A673 (cell line): ENCODE results near the gene RER1. TPM values are rescaled to one million over a fixed set of nuclear protein-coding genes. Genes with fewer than 3 reads are reported as not detected.

Experiments used
- BruUV-seq: library from RNA; stranded (reverse); fragments of 400-500 nt; replicated peaks from 2 replicates; lab custom pipeline; 2021; lab: Mats Ljungman, UMichigan
- CTCF ChIA-PET: fragments of 300-600 bp; sonication (Branson Sonifier 250); formaldehyde crosslinking; loops from one replicate; lab custom pipeline; 2022; ENCODE audit warnings: antibody characterized with exemption; lab: Charles Lee
- POLR2A ChIA-PET: fragments of 300-600 bp; sonication (Branson Sonifier 250); formaldehyde crosslinking; loops from one replicate; lab custom pipeline; 2022; ENCODE audit warnings: antibody characterized with exemption; ENCODE audit not compliant: low non-redundant PET; lab: Charles Lee
- DNase-seq: peaks from one replicate; pipeline ENCODE4 v3.0.0-alpha.2; 2015; ENCODE audit warnings: low spot score
- H3K27ac ChIP-seq: fragments of 200-600 bp; sonication (generic); 2 replicates; pipeline ENCODE4 v1.5.1; 2016; ENCODE audit warnings: mixed run types, low read depth, mild to moderate bottlenecking, mixed read lengths, antibody characterized with exemption, low read length; ENCODE audit not compliant: poor library complexity, severe bottlenecking
- H3K27me3 ChIP-seq: fragments of 200-600 bp; sonication (generic); replicated peaks from 2 replicates; pipeline ENCODE4 v1.6.1; 2017; ENCODE audit warnings: mixed run types, low read depth, mild to moderate bottlenecking, mixed read lengths, antibody characterized with exemption, low read length; ENCODE audit not compliant: insufficient read depth, poor library complexity
- H3K36me3 ChIP-seq: fragments of 200-600 bp; sonication (generic); 2 replicates; pipeline ENCODE4 v1.6.1; 2016; ENCODE audit warnings: mixed run types, mild to moderate bottlenecking, mixed read lengths, antibody characterized with exemption, low read length; ENCODE audit not compliant: insufficient read depth, poor library complexity, severe bottlenecking
- H3K4me1 ChIP-seq: fragments of 200-600 bp; sonication (generic); 2 replicates; pipeline ENCODE4 v1.6.1; 2017; ENCODE audit warnings: mixed run types, mild to moderate bottlenecking, mixed read lengths, antibody characterized with exemption, low read length; ENCODE audit not compliant: insufficient read depth, poor library complexity, severe bottlenecking
- H3K4me3 ChIP-seq: fragments of 200-600 bp; sonication (generic); 2 replicates; pipeline ENCODE4 v1.5.1; 2016; ENCODE audit warnings: low read depth, mixed run types, mild to moderate bottlenecking, mixed read lengths, low read length; ENCODE audit not compliant: poor library complexity, severe bottlenecking
- H3K9me3 ChIP-seq: fragments of 200-600 bp; sonication (generic); 2 replicates; pipeline ENCODE4 v1.6.1; 2016; ENCODE audit warnings: mixed run types, low read depth, mild to moderate bottlenecking, mixed read lengths, antibody characterized with exemption, low read length; ENCODE audit not compliant: poor library complexity, severe bottlenecking
- CTCF ChIP-seq: fragments of 300-800, 200-600 bp; sonication (generic); conservative IDR thresholded peaks from 2 replicates; pipeline ENCODE4 v1.5.1; 2017; ENCODE audit warnings: low read depth, mild to moderate bottlenecking, antibody characterized with exemption, low read length, moderate library complexity, mixed read lengths
- EZH2 ChIP-seq: fragments of 200-600 bp; sonication (generic); IDR thresholded peaks from 2 replicates; pipeline ENCODE4 v1.6.1; 2017; ENCODE audit warnings: borderline replicate concordance, low read depth, mild to moderate bottlenecking, mixed read lengths, antibody characterized with exemption, low read length; ENCODE audit not compliant: poor library complexity, severe bottlenecking
- intact Hi-C: fragments of 100-400 bp; cut with micrococcal nuclease; formaldehyde crosslinking; loops from one replicate; pipeline ENCODE4 v1.10.0; 2022; ENCODE audit not compliant: unreplicated experiment
- total RNA-seq: library from RNA; stranded (reverse); gene quantifications from 2 replicates; pipeline ENCODE4 v1.2.3, GENCODE V29; 2021

RER1 gene
- total RNA-seq, 1 experiment from 2014 or later: 154 TPM

- Histone ChIP-seq H3K4me3 (no peak overlapping the region), H3K4me1 (peaks cover 18% of the 10 kb centered on the region), H3K36me3 (no peaks in the 10 kb centered on the region), H3K27ac (no peak overlapping the region), H3K27me3 (peaks cover 62% of the 10 kb centered on the region), H3K9me3 (no peaks in the 10 kb centered on the region)
- no peak for DNase-seq
- ChIA-PET POLR2A (no interaction called here), CTCF (no interaction called here)
- TF ChIP-seq CTCF (no peak), EZH2 (no peak)
- intact Hi-C loops: no loop called here
- no TSS peak for BruUV-seq
Measured at GRCh38 chr1:2442661-2443060, 51.0 kb downstream of the RER1 start.

GRCh38 chr1:2443277-2444137 is 51.9 kb downstream of the RER1 start:
- BruUV-seq: no TSS peak
- DNase-seq: peak; percentile 42
- Histone ChIP-seq H3K4me1 (peaks cover 18% of the 10 kb centered on the region), H3K27me3 (peaks cover 62% of the 10 kb centered on the region), H3K36me3 (no peaks in the 10 kb centered on the region), H3K9me3 (no peaks in the 10 kb centered on the region), H3K27ac (no peak overlapping the region), H3K4me3 (no peak overlapping the region)
- ChIA-PET POLR2A (no interaction called here), CTCF (no interaction called here)
- intact Hi-C loops: no loop called here
- TF ChIP-seq CTCF: peak; percentile 42
- TF ChIP-seq EZH2: peak; percentile 72

DNA sequence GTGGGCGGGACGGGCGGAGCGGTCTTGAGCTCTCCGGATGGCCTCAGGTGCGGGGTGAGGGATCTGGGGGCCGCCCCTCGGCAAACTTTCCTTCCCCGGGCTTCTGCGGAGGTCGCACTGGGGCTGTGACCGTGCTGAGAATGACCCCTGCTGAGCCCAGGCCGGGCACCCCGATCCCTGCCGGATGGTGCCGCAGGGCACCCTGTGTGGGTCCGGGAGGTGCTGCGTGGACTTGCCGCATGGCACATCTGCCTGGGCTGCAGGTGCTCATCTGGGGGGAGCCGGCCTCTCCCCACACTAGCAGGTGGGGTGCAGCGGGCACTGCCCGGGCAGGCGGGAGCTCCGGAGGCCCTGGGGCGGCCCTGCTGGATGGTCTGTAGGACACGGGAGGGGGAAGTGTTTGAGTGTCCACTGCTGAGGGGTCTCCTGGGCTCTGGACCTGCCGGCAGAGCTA is 52.5 kb downstream of the RER1 start:
- no TSS peak for BruUV-seq
- intact Hi-C loops: no loop called here
- H3K9me3 ChIP-seq: no peaks in the 10 kb centered on the region
- peaks cover 18% of the 10 kb centered on the region for H3K4me1 ChIP-seq
- DNase-seq: no peak
- no peaks in the 10 kb centered on the region for H3K36me3 ChIP-seq
- ChIA-PET CTCF (no interaction called here), POLR2A (no interaction called here)
- TF ChIP-seq CTCF (no peak), EZH2 (peak; percentile 56)
- peaks cover 62% of the 10 kb centered on the region for H3K27me3 ChIP-seq
- no peak overlapping the region for H3K27ac ChIP-seq
- no peak overlapping the region for H3K4me3 ChIP-seq
